HG02678 (cell line): ENCODE data around the gene SULF2.
"Not testable (repeated sequence)": the region's sequence is repeated elsewhere in the genome, so short reads cannot be mapped to it uniquely, and the experiment has no call there.

Experiments
- ATAC-seq: cut with Tn5 transposase; IDR thresholded peaks from one replicate; pipeline ENCODE4 v1.9.1; 2021; ENCODE audit warnings: mild to moderate bottlenecking, moderate library complexity; ENCODE audit not compliant: unreplicated experiment

SULF2 gene

DNA sequence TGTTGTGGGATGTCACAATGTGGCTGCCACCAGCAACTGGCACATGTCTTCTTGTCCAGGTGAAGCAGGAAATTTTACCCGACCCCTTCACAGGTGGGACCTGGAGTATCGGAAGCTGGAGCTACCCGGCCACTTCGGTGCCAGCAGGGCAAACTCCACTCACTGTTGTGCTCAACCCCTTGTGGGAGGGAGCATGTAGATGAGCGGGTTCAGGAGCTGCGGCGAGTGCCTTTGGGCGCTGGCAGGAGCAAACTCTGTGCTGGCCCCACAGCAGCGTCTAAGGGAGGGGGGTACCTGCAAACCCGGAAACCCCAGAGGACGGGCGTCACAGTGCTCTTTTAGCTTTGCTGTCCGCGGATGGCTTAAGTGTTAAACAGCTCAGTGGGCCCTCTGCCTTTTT is 20.7 kb upstream of the SULF2 start:
- no peak for ATAC-seq

DNA sequence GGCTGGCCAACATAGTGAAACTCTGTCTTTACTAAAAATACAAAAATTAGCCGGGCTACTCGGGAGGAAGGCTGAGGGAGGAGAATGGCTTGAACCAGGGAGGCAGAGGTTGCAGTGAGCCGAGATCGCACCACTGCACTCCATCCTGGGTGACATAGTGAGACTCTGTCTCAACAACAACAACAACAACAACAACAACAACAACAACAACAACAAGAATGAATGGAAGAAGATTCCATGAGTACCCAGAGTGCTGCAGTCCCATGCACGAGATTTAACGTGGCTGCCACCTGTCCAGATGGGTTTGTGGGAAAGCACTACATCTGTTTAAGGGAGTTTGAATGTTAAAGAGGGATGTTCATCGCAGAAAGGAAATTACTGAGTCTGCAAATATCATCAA is 19.7 kb upstream of the SULF2 start:
- not testable (repeated sequence) for ATAC-seq

DNA sequence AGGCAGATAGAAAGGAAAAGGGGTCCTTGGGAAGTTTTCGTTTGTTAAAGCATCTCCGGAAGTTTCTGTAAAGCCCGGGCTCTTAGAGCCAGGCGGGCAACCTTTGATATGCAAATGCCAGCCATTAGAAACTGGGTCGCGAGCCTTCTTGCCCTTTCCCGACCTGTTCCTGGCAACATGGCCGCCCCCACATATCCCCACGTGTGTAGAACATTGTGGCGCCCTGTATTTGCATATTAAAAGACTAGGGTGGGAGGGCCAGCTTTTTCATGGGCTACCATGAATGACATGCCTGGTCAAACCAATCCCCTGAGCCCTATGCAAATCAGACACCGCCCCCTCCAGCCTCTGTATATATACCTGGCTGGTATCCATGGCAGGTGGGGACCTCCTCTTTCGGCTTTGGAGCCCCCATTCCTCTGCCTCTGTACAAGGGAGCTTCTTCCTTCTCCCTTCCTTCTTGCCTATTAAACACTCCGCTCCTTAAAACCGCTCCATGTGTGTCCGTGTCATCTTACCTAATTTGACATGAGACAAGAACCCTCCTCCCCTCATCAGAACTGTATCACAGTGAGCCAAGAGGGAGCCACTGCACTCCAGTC is 19.0 kb upstream of the SULF2 start:
- not testable (repeated sequence) for ATAC-seq

DNA sequence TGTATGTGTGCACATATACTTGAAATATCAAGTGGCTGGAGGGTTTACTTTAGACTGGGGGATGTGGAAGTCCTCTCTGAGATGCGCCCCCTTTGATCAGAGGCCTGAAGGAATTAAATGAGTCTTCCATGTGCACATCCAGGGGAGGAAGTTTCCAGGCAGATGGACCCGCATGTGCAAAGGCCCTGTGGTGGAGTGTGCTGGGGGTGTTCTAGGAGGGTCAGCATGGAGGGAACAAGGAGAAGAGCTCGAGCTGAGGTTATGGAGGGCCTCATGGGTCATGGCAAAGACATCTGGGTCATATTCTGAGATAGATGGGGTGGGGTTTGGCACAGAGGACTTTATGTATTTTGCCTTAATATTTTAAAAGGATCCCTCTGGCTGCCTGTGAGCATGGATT is 17.7 kb upstream of the SULF2 start:
- no peak for ATAC-seq

DNA sequence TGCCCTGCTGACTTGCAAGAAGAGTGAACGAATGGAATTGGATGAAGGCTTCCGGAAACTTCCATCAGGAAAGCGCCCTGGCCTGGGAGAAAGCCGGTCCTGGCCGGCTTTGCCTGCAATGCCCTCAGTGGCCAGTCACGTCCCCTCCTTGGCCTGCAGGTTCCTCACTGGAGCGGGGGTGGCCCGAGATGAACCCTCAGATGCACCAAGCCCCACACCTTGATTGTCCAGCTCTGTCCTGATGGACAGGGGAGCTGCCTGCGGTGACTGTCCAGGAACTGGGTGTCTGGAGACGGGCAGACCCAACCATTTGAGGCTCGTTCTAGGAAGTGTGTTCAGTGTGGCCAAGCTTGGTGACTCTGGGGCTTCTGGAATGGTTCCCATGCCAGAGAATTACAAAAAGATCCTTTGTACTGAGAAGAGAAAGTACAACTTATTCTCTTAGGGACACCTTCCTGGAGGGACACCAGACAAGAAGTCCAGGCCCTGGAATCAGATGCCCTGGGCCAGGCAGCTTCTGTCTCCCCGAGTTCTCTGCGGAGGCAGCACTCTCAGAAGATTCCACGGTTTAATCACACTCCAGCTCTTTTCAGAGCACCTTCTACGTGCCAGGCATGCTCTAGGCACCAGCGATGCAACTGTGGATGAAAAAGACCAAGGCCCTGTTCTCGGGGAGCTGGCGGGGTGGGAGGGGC is 17.1 kb upstream of the SULF2 start:
- no peak for ATAC-seq

DNA sequence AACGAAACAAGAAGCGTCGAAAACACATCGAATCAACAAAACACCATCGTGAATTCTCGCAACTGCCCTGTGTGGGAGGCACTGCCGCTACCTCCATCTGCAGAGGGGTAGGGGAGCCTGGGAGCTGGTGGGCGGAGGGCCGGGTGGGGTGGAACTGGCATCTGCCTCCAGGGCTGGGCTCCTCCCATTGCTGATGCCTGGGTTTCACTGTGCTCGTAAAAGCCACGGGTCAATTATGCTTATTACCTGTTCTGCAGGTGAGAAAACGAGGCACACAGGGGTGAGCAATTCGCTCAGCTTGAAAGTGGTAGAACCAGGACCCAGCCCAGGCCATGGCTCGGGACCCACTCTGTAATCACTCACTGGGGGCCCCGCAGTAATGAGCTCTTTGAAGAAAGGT is 16.5 kb upstream of the SULF2 start:
- ATAC-seq, result no peak

DNA sequence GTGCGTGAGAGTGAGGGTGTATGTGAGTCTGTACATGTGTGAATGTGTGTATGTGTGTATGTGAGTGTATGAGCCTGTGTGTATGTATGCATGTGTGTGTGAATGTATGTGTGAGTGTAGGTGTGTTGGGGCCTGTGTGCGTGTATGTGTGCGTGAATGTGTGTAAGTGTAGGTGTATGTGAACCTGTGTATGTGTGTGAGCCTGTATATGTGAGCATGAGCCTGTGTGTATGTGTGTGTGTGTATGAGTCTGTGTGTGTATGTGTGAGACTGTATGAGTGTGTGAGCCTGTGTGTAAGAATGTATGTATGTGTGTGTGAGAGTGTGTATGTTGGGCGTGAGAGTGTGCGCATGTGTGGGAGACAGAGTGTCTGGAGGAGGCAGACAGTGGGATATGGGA is 15.8 kb upstream of the SULF2 start:
- ATAC-seq, result no peak

DNA sequence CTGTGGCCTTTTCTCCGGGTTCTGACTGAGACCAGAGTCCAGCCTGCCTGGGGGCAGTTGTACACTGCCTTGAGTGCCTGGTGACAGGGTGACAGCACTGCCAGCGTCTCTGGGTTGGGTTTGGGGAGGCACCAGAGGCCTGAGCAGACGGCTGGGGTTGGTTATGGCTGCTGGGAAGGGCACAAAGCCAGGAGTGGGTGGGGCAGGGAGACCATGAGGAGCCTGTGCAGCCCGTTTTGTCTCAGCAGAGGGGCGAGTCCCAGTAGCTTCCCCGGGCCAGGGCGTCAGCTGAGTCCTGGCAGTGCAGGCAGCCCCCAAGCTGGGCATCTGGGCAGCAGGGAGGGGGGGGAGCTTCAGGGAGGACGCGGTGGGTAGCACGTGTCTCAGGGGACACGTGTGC is 15.3 kb upstream of the SULF2 start:
- no peak for ATAC-seq

DNA sequence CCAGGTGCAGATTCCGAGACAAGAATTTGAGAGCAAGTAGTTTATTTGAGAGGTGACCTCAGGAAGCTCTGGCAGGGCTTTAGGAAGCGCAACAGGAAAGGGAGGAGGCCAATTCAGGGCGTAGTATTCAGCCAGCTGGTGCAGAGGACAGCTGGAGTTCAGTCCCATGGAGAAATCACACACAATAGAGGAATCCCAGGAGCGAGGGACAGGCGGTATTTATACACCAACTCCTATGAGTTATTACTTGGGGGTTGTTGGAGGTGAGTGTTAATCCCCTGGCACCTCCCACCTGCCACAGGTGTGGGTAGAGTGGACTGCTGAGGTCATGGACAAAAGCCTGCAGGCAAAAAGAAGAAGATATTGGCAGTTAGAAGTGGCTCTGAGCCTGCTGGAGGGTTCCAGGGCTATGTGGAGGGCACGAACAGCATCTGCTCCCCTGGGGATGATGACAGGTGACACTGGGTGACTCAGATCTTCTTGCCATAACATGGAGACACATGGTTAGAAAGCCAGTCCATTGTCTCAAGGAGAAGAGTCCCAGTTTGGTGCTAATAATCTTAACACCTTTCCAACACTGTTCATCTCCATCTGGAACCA is 13.9 kb upstream of the SULF2 start:
- ATAC-seq, result no peak

DNA sequence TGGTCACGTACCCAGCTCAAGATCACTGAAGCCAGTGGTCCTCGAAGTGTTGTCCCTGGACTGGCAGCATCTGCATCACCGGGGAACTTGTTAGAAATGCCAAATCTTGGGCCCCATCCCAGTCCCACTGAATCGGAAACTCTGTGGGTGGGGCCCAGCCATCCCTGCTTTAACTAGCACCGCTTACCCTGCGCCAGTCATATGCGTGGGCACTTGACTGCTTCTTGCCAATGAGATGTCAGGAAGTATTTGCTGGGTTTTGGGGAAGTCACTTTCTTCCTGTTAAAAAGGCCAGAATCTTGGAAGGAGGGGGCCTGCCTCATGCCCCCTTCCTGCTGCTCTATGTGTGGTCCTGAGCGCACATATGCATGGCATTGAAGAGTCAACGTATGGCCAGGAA is 11.7 kb upstream of the SULF2 start:
- no peak for ATAC-seq

DNA sequence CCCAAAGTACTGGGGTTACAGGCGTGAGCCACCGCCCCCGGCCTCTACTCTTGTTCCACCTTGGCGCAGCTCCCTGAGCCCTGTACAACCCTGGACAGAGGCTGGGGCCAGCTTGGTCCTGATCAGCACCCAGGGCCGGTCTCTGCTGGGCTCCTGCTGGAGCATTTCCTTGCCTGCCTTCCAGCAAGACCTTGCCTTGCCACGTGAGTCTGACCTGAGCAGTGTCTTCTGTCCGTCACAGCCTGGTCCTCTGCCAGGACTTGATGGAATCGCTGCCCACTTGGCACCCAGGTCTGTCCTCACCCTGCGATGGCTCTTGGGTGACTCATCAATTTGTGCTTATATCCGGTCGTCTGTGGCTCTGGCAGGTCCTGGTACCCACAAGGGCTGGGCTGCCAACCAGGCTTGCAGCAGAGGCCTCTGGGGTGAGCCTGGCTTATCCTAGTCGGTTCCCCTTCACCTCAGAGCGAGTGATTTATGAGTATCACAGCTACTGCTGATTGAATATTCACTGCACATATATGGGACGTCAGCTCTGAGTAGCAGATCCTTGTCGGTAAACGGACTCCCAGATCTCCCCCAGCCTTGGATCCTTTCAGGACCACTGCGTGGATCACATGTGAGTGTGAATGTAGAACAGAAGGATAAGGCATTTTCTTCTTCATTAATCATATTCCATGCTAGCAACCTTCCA is 10.1 kb upstream of the SULF2 start:
- ATAC-seq, result no peak

DNA sequence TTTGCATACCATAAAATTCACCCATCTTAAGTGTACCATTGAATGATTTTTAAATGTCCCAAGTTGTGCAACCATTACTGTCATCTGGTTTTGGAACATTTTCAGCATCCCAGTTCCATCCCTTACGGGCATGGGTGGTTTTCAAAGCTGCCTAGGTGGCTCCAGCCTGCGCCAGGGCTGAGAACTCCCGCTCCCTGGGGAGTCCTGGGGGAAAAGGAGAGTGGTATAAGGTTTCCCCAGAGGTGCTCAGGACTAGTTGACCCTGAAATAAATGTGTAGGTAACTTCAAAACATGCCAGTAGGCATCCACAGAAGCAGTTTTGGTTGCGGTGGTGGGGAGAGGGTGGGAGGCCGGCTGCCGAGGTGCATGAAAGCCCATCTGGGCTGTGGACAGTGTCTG is 9.0 kb upstream of the SULF2 start:
- not testable (repeated sequence) for ATAC-seq

DNA sequence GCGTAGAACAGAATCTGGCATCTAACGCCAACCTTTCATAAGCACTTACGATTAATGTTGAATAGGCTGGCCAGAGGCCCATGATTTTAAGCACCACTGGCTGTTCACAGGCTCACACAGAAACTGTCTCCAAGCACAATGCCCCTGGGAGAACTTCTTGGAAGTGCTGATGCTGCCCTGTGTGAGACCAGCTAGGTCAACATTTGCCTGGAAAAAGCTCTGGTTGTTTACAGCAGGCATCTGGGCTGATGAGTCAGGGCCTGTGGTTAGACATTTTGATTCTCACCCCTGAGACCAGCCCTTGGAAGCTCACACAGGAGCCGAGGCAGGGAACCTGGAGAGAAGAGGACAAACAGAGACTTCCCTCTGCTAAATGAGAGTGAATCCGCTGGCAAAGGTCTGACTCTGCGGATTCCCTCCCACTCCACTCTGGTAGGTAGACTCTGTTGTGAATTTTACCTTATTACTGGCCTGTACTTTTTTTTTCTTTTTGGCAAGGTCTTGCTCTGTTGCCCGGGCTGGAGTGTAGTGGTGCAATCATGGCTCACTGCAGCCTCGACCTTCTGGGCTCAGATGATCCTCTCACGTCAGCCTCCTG is 6.8 kb upstream of the SULF2 start:
- no peak for ATAC-seq

DNA sequence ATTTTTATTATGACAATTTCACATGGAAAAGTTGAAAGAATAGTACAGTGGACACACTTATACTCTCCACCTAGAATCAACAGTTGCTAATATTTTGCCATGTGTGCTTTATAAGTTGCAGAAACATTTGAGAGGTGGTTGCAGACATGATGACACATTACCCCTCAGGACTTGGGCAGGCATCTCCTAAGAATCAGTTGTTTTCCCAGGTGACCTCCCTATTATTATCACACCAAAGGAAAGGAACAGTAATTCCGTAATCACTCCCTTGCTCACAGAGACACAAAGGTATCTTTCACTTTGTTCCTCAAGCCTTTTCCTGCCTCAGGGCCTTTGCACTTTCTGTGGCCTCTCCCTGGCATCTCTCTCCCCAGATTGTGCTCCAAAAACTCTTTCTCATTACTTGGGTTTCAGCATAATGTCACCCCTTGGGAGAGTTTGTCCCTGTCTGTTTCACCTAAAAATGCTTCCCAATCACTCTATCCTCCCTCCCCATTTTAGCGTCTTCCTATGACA is 5.9 kb upstream of the SULF2 start:
- ATAC-seq, result no peak

DNA sequence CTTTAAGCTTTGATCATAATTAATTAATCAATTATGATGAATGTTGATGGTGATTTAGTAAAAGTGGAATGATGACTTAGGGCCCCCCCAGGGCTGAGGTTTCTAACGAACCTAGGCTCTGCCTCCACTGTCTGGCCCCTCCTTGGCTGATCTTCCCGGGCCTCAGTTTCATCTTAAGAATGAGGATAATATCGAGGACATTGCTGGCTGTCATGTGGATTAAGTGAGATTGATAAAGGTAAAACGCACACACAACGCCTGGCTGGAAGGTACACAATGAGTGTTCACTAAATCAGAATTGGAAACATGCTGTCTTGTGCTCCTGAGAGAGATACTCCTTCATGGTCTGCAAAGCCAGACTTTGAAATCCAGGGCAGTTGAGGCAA is 5.3 kb upstream of the SULF2 start:
- no peak for ATAC-seq

DNA sequence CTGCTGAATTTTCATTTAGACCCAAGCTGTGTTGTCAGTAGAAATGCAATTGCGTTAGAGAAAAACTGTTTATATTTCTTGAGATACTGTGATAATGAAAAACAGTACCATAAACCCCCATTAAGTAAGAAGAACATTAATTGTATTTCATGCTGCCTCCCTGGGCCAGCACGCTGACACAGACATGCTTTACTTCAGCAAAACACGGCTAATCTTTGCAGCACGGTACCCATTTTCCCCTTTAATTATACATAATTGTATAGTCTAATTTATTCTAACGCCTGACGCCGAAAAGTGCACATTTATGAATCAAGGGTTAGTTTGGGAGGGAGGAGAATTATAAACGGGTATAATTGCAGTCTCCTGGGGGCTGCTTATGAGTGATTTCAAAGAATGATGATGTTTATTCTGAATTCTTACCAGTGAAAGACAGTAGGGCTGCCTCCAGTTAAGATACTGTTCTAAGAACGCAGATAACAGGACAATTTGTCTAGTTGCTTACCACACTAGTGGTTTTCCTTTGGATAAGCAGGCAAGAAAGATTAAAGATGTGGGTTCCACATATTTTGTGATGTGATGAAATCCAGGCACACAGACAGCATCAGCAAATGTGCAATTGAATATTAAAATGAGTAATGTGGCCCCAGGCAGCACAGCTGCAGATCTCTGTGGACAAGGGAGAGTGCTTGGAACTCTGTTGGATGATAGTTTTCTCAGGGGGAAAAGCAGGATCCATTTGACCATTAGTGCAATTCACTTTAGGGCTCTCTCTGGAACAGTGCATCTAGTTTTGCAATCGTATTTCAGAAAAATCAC is 4.7 kb upstream of the SULF2 start:
- no peak for ATAC-seq

DNA sequence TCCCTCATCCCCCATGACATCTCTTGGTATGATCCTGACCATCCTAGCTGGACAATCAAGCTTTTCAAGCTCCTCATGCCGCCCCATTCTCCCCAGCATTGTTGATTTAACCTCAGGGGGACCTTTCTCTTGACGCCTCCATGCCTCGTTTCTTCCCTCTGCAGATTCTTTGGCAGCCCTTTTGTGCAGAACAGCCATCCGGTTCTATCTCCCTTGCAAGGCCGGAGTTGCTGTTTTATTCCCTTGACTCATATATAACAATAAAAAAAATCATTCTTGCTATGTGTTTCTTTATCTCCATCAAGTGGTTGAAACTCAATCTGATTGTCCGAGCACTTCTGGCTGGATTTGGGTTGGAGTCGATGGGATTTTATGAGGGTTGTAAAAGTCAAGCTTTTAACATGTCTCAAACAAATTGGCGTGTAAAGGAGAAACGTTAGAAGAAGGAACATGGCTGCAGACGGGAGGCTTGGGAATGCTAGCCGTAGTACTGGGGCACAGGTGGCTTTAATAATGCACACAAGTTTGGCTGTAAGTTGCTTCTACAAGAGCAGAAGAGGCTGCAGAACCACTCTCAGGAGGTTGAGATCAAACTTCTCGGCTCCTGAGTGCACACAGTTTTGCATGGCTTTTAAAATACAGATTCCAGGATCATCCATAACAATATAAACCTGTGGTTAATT is 3.9 kb upstream of the SULF2 start:
- ATAC-seq, result no peak

DNA sequence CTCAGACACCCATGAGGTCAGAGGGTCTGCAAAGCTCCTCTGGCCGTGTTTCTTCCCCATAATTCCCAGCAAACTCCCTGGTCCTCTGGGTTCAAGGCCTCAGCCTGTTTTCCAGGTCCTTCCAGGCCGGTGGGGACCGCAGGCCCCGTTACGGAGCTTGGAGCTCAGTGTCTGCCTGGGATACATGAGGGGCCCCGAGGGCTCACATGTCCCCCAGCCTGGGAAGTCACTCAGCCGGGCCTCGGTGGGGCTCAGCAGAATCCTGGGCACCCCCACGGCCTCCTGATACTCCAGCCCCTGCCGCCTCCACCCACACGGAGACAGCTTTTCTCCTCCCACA is 3.4 kb upstream of the SULF2 start:
- no peak for ATAC-seq

DNA sequence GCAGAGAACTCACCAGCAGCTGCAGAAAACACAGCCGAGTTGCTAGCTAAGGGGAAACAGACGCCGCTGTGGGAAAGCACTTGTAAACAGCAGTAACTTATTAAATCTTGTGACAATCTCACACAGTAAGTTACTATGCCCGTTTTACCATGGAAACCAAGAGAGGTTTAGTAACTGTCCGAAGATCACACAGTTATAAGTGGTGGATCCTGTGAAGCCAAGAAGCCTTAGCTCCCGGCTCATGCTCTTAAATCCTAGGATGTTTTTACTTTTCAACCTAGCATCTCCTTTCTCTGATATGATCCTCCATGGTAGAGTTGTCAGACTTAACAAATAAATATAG is 1.5 kb upstream of the SULF2 start:
- no peak for ATAC-seq
